Activated CD8-positive, alpha-beta memory T cell treated with anti-CD3 and anti-CD28 coated beads, Interleukin-2, amount 50 U/mL, for 1 hour (primary cell): ENCODE data around the gene SLC25A44.
"Not testable (repeated sequence)": the region's sequence is repeated elsewhere in the genome, so short reads cannot be mapped to it uniquely, and the experiment has no call there.

Experiments
- DNase-seq: peaks from one replicate; pipeline ENCODE4 v3.0.0-alpha.2; 2020; ENCODE audit errors: extremely low read depth

SLC25A44 gene

GRCh38 chr1:156163712-156164111 lies 30.2 kb upstream of the SLC25A44 start:
- no peak for DNase-seq

GRCh38 chr1:156164125-156164831 lies 29.6 kb upstream of the SLC25A44 start:
- DNase-seq: no peak

GRCh38 chr1:156165083-156165482 lies 28.8 kb upstream of the SLC25A44 start:
- no peak for DNase-seq

GRCh38 chr1:156167536-156167935 lies 26.4 kb upstream of the SLC25A44 start:
- no peak for DNase-seq

- no peak for DNase-seq
Measured at GRCh38 chr1:156172696-156173470, 21.0 kb upstream of the SLC25A44 start.

- no peak for DNase-seq
Measured at GRCh38 chr1:156176610-156177210, 17.2 kb upstream of the SLC25A44 start.

GRCh38 chr1:156177919-156178654 lies 15.8 kb upstream of the SLC25A44 start:
- DNase-seq: no peak

- no peak for DNase-seq
Measured at GRCh38 chr1:156180471-156180870, 13.4 kb upstream of the SLC25A44 start.

- not testable (repeated sequence) for DNase-seq
Measured at GRCh38 chr1:156181391-156181924, 12.4 kb upstream of the SLC25A44 start.

GRCh38 chr1:156182010-156182779 lies 11.7 kb upstream of the SLC25A44 start:
- not testable (repeated sequence) for DNase-seq

- not testable (repeated sequence) for DNase-seq
Measured at GRCh38 chr1:156186347-156187177, 7.3 kb upstream of the SLC25A44 start.

- DNase-seq: not testable (repeated sequence)
Measured at GRCh38 chr1:156190265-156190664, 3.6 kb upstream of the SLC25A44 start.

GRCh38 chr1:156191292-156191964 lies 2.5 kb upstream of the SLC25A44 start:
- DNase-seq: no peak

GRCh38 chr1:156193208-156193487 lies 756 bp upstream of the SLC25A44 start:
- DNase-seq: no peak

GRCh38 chr1:156194300-156194652 lies 372 bp downstream of the SLC25A44 start:
- DNase-seq: no peak

- no peak for DNase-seq
Measured at GRCh38 chr1:156195853-156196252, 1.9 kb downstream of the SLC25A44 start.

GRCh38 chr1:156196445-156196844 lies 2.5 kb downstream of the SLC25A44 start:
- DNase-seq: no peak

- DNase-seq: no peak
Measured at GRCh38 chr1:156198831-156199349, 5.0 kb downstream of the SLC25A44 start.

GRCh38 chr1:156200044-156200443 lies 6.1 kb downstream of the SLC25A44 start:
- DNase-seq: no peak

GRCh38 chr1:156203331-156203730 lies 9.4 kb downstream of the SLC25A44 start:
- no peak for DNase-seq
